Cardiac ventricle fibroblast (primary cell): ENCODE data around the gene PCDHGB3. TPM values are rescaled to one million over a fixed set of nuclear protein-coding genes. Genes with fewer than 3 reads are reported as not detected.

Source experiments
- total RNA-seq: library from RNA; depleted of rRNA; stranded (reverse); fragments of >200 nt; gene quantifications from 2 replicates; pipeline ENCODE4 v1.2.3, GENCODE V29; 2015

Gene PCDHGB3
- total RNA-seq, 1 donor from 2014 or later, result 3.8 TPM

DNA sequence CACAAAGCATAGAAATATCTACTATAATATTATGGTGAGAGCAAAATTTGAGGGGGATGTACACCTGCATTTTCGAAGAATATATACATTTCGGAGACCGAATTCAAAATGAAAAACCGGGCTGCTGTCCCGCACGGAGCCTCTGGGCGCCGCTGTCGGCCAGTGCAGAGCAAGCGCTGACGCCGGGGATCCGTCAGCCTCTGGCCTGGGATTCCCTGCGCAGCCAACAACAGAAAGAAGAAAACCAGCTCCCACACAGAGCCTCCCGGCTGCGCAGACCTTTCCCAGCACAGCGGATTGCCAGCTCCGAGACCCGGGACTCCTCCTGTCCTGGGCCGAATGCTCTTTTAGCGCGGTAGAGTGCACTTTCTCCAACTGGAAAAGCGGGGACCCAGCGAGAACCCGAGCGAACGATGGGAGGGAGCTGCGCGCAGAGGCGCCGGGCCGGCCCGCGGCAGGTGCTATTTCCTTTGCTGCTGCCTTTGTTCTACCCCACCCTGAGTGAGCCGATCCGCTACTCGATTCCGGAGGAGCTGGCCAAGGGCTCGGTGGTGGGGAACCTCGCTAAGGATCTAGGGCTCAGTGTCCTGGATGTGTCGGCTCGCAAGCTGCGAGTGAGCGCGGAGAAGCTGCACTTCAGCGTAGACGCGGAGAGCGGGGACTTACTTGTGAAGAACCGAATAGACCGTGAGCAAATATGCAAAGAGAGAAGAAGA is 37.9 kb downstream of the PCDHGB3 start, which contains the start of gene PCDHGB6:
Gene PCDHGB6, plus strand, starts transcription at position 232 of the 716 bp plus-strand sequence. Its CDS starts 182 bp downstream, at position 414.

DNA sequence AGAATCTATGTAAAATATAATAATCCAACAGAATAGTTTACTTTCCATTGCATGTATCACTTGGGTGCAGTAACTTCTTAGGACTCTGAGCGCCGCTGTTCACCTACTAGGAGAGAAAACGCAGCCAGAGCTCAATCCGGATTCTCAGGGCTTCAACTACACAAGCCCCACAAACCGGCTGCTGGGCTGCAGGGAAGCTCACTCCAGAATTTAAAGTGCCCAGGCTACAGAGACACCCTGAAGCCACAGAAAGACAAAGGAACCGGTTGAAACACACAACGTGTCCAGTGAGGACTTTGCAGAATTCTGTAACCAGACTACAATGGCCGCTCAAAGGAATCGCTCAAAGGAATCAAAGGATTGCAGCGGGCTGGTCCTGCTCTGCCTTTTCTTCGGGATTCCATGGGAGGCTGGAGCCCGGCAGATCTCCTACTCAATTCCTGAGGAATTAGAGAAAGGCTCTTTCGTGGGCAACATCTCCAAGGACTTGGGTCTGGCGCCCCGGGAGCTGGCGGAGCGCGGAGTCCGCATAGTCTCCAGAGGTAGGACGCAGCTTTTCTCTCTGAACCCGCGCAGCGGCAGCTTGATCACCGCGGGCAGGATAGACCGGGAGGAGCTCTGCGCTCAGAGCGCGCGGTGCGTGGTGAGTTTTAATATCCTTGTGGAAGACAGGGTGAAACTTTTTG is 43.0 kb downstream of the PCDHGB3 start, which contains the start of gene PCDHGA10:
Gene PCDHGA10, plus strand, starts transcription at position 134 of the 686 bp plus-strand sequence. Its CDS starts 189 bp downstream, at position 323.

DNA sequence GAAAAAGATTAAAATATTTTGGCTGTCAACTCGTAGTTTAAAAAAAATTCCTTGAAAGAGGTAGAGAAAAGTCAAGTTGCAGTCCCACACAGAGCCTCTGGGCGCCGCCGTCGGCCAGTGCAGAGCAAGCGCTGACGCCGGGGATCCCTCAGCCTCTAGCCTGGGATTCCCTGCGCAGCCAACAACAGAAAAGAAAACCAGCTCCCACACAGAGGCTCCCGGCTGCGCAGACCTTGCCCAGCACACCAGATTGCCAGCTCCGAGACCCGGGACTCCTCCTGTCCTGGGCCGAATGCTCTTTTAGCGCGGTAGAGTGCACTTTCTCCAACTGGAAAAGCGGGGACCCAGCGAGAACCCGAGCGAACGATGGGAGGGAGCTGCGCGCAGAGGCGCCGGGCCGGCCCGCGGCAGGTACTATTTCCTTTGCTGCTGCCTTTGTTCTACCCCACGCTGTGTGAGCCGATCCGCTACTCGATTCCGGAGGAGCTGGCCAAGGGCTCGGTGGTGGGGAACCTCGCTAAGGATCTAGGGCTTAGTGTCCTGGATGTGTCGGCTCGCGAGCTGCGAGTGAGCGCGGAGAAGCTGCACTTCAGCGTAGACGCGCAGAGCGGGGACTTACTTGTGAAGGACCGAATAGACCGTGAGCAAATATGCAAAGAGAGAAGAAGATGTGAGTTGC is 47.6 kb downstream of the PCDHGB3 start, which contains the start of gene PCDHGB7:
Gene PCDHGB7, plus strand, starts transcription at position 184 of the 679 bp plus-strand sequence. Its CDS starts 183 bp downstream, at position 367.

GRCh38 chr5:141420855-141421488 is 50.9 kb downstream of the PCDHGB3 start, which contains the start of gene PCDHGA11:
TSS of gene PCDHGA11 (plus strand) at chr5:141421051. CDS start at chr5:141421228, 177 bp downstream.

Other genes starting within 250 kb of the PCDHGB3 start
- gene PCDHB4, start 248.4 kb upstream of the PCDHGB3 start, total RNA-seq, result 0.64 and 0.75 TPM in 2 replicates
- gene PCDHB5, start 235.0 kb upstream of the PCDHGB3 start, total RNA-seq, result 1.1 and 2.2 TPM in 2 replicates
- gene PCDHB6, start 220.2 kb upstream of the PCDHGB3 start, total RNA-seq, result 0.06 and 0.39 TPM in 2 replicates
- gene PCDHB7, start 197.6 kb upstream of the PCDHGB3 start, total RNA-seq, result 1.2 and 1.3 TPM in 2 replicates
- 0.12 and 1.1 TPM in 2 replicates for gene PCDHB8, start 192.5 kb upstream of the PCDHGB3 start, total RNA-seq
- gene PCDHB16, start 187.9 kb upstream of the PCDHGB3 start, total RNA-seq, result 0.81 and 1.0 TPM in 2 replicates
- gene PCDHB9, start 183.1 kb upstream of the PCDHGB3 start, total RNA-seq, result 0.56 and 1.0 TPM in 2 replicates
- 0.56 and 1.2 TPM in 2 replicates for gene PCDHB10, start 177.9 kb upstream of the PCDHGB3 start, total RNA-seq
- gene PCDHB11, start 170.6 kb upstream of the PCDHGB3 start, total RNA-seq, result 0.34 and 0.62 TPM in 2 replicates
- gene PCDHB12, start 161.5 kb upstream of the PCDHGB3 start, total RNA-seq, result 0.29 and 0.56 TPM in 2 replicates
- 1.4 and 1.7 TPM in 2 replicates for gene PCDHB13, start 156.3 kb upstream of the PCDHGB3 start, total RNA-seq
- 1.2 and 2.5 TPM in 2 replicates for gene PCDHB14, start 146.9 kb upstream of the PCDHGB3 start, total RNA-seq
- 1.6 and 1.7 TPM in 2 replicates for gene PCDHB15, start 124.8 kb upstream of the PCDHGB3 start, total RNA-seq
- 0.12 TPM in 1 of 2 replicates, not detected in the other for gene SLC25A2, start 66.2 kb upstream of the PCDHGB3 start, total RNA-seq
- gene TAF7, start 49.5 kb upstream of the PCDHGB3 start, total RNA-seq, result 47.1 and 52.2 TPM in 2 replicates
- gene PCDHGA1, start 39.7 kb upstream of the PCDHGB3 start, total RNA-seq, result 0.19 and 1.3 TPM in 2 replicates
- gene PCDHGA2, start 31.5 kb upstream of the PCDHGB3 start, total RNA-seq, result 3.5 and 5.2 TPM in 2 replicates
- 5.1 and 8.1 TPM in 2 replicates for gene PCDHGA3, start 26.4 kb upstream of the PCDHGB3 start, total RNA-seq
- 1.6 and 2.6 TPM in 2 replicates for gene PCDHGB1, start 20.1 kb upstream of the PCDHGB3 start, total RNA-seq
- gene PCDHGA4, start 15.2 kb upstream of the PCDHGB3 start, total RNA-seq, result 5.8 and 6.8 TPM in 2 replicates
- 4.5 and 6.7 TPM in 2 replicates for gene PCDHGB2, start 10.2 kb upstream of the PCDHGB3 start, total RNA-seq
- gene PCDHGA5, start 6.1 kb upstream of the PCDHGB3 start, total RNA-seq, result 3.0 and 3.1 TPM in 2 replicates
- gene PCDHGA6, start 3.6 kb downstream of the PCDHGB3 start, total RNA-seq, result 6.9 and 10.2 TPM in 2 replicates
- 9.9 and 10.7 TPM in 2 replicates for gene PCDHGA7, start 12.5 kb downstream of the PCDHGB3 start, total RNA-seq
- 14.1 and 14.6 TPM in 2 replicates for gene PCDHGB4, start 17.5 kb downstream of the PCDHGB3 start, total RNA-seq
- gene PCDHGA8, start 22.4 kb downstream of the PCDHGB3 start, total RNA-seq, result 1.4 and 1.5 TPM in 2 replicates
- gene PCDHGB5, start 27.7 kb downstream of the PCDHGB3 start, total RNA-seq, result 32.0 and 38.0 TPM in 2 replicates
- 5.3 and 6.2 TPM in 2 replicates for gene PCDHGA9, start 32.5 kb downstream of the PCDHGB3 start, total RNA-seq
- 2.6 and 3.6 TPM in 2 replicates for gene PCDHGB6, start 37.8 kb downstream of the PCDHGB3 start, total RNA-seq
- gene PCDHGA10, start 42.7 kb downstream of the PCDHGB3 start, total RNA-seq, result 8.7 and 11.3 TPM in 2 replicates
- gene PCDHGB7, start 47.4 kb downstream of the PCDHGB3 start, total RNA-seq, result 19.9 and 21.6 TPM in 2 replicates
- 15.6 and 18.8 TPM in 2 replicates for gene PCDHGA11, start 50.8 kb downstream of the PCDHGB3 start, total RNA-seq
- gene PCDHGA12, start 60.3 kb downstream of the PCDHGB3 start, total RNA-seq, result 41.9 and 43.9 TPM in 2 replicates
- gene PCDHGC3, start 105.7 kb downstream of the PCDHGB3 start, total RNA-seq, result 95.9 and 108 TPM in 2 replicates
- 1.1 and 26.8 TPM in 2 replicates for gene PCDHGC4, start 114.8 kb downstream of the PCDHGB3 start, total RNA-seq
- gene PCDHGC5, start 118.8 kb downstream of the PCDHGB3 start, total RNA-seq, result 2.1 and 2.9 TPM in 2 replicates
- gene DIAPH1, start 248.8 kb downstream of the PCDHGB3 start, total RNA-seq, result 26.5 and 32.1 TPM in 2 replicates